Neural cell (in vitro differentiated cells): ENCODE results near the gene GRIN1.

Experiments used
- POLR2AphosphoS5 ChIP-seq: IDR thresholded peaks from 2 replicates; pipeline ENCODE4 v1.6.1; 2012
- RAD21 ChIP-seq: fragments of 450-650 bp; conservative IDR thresholded peaks from 2 replicates; pipeline ENCODE4 v1.6.1; 2014; ENCODE audit warnings: antibody characterized with exemption, mild to moderate bottlenecking, moderate library complexity
- TF ChIP-seq, protein P1 (sequence below): fragments of 450-650 bp; IDR thresholded peaks from 2 replicates; pipeline ENCODE4 v1.5.1; 2014; ENCODE audit warnings: antibody characterized with exemption, mild to moderate bottlenecking, moderate library complexity; ENCODE audit not compliant: poor library complexity, severe bottlenecking

DNA sequence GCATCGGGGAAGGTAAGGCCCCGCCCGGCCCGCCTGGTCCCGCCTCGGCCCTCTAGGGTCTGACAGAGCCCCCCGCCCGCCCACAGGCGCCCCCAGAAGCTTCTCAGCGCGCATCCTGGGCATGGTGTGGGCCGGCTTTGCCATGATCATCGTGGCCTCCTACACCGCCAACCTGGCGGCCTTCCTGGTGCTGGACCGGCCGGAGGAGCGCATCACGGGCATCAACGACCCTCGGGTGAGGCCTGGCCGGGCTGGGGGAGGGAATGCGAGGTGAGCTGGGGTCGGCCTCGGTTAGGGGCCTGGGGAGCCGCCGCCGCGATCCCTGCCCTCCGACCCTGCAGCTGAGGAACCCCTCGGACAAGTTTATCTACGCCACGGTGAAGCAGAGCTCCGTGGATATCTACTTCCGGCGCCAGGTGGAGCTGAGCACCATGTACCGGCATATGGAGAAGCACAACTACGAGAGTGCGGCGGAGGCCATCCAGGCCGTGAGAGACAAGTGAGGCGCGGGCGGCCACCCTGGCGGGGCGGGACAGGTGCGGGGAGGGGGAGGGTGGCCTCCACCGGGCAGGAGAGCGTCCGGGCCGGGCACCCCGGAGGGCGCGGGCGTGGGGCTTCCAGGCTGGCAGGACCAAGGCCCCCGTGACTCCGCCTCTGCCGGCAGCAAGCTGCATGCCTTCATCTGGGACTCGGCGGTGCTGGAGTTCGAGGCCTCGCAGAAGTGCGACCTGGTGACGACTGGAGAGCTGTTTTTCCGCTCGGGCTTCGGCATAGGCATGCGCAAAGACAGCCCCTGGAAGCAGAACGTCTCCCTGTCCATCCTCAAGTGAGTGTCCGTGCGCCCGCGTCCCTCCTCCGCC is 23.8 kb downstream of the GRIN1 start:
- TF ChIP-seq, protein P1, sequence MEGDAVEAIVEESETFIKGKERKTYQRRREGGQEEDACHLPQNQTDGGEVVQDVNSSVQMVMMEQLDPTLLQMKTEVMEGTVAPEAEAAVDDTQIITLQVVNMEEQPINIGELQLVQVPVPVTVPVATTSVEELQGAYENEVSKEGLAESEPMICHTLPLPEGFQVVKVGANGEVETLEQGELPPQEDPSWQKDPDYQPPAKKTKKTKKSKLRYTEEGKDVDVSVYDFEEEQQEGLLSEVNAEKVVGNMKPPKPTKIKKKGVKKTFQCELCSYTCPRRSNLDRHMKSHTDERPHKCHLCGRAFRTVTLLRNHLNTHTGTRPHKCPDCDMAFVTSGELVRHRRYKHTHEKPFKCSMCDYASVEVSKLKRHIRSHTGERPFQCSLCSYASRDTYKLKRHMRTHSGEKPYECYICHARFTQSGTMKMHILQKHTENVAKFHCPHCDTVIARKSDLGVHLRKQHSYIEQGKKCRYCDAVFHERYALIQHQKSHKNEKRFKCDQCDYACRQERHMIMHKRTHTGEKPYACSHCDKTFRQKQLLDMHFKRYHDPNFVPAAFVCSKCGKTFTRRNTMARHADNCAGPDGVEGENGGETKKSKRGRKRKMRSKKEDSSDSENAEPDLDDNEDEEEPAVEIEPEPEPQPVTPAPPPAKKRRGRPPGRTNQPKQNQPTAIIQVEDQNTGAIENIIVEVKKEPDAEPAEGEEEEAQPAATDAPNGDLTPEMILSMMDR = peak; percentile 50
- peak; percentile 39 for TF ChIP-seq RAD21
- TF ChIP-seq POLR2AphosphoS5 = no peak
